Uterus (tissue), 4 donors: ENCODE measurements around the gene PHTF2. TPM values are rescaled to one million over a fixed set of nuclear protein-coding genes. Genes with fewer than 3 reads are reported as not detected.

Source experiments
- DNase-seq, 2 donors: peaks; one replicate each; pipeline ENCODE4 v3.0.0-alpha.2; 2019 to 2020
- H3K27ac ChIP-seq, 2 donors: fragments of 200-600 bp; sonication (generic); 1 replicate in 1 of 2; 2 replicates in 1 of 2; pipeline ENCODE4 v1.5.1; 2016 to 2018
- H3K27me3 ChIP-seq, 2 donors: fragments of 200-600 bp; sonication (generic); one replicate each; pipeline ENCODE4 v1.5.1; 2018 to 2019; ENCODE audit warnings: control low read depth in 1 of 2
- H3K36me3 ChIP-seq, 2 donors: fragments of 200-600 bp; sonication (generic); one replicate each; pipeline ENCODE4 v1.5.1; 2019; ENCODE audit warnings: control low read depth in 1 of 2
- H3K4me1 ChIP-seq, 2 donors: fragments of 200-600 bp; sonication (generic); one replicate each; pipeline ENCODE4 v1.5.1; 2018 to 2019; ENCODE audit warnings: control low read depth in 1 of 2
- H3K4me3 ChIP-seq, 2 donors: fragments of 200-600 bp; sonication (generic); 1 replicate in 1 of 2; 2 replicates in 1 of 2; pipeline ENCODE4 v1.5.1; 2018 to 2019; ENCODE audit warnings: mild to moderate bottlenecking in 1 of 2
- H3K9me3 ChIP-seq, 2 donors: fragments of 200-600 bp; sonication (generic); one replicate each; pipeline ENCODE4 v1.5.1; 2019; ENCODE audit warnings: control low read depth in 1 of 2
- CTCF ChIP-seq, 4 experiments: fragments of 200-600 bp in 2 of 4; fragments of 450-650 bp in 2 of 4; sonication (generic) in 2 of 4; IDR thresholded peaks; one replicate each; pipeline ENCODE4 v1.5.1; 2016 to 2019; ENCODE audit warnings: antibody characterized with exemption in 4 of 4, mild to moderate bottlenecking in 2 of 4, moderate library complexity in 1 of 4
- POLR2A ChIP-seq, 2 donors: fragments of 450-650 bp; IDR thresholded peaks; one replicate each; pipeline ENCODE4 v1.6.1; 2016; ENCODE audit warnings: antibody characterized with exemption in 2 of 2, mild to moderate bottlenecking in 1 of 2, moderate library complexity in 1 of 2
- intact Hi-C: fragments of 100-400 bp; cut with DNase I; formaldehyde crosslinking; loops from one replicate; pipeline ENCODE4 v1.15.1; 2023; ENCODE audit warnings: low total_unique reads
- total RNA-seq, 4 donors: library from RNA; depleted of rRNA in 3 of 4; stranded (reverse); fragments of >200 nt in 3 of 4; gene quantifications; one replicate each; pipeline versions ENCODE4 v1.1.0 to v1.2.4, GENCODE V29; 2014 to 2023
- donor health status: DM: yes; HTN: yes; CAD: no.

The PHTF2 gene
- total RNA-seq, 4 donors from 2014 or later: 6.4 to 54.8 (median 24.7) TPM

GRCh38 chr7:77877791-77878190 is 79.2 kb downstream of the PHTF2 start:
- Histone ChIP-seq H3K36me3 (no peaks in the 10 kb centered on the region), H3K4me1 (no peaks in the 10 kb centered on the region), H3K27ac (no peak overlapping the region), H3K9me3 (no peaks in the 10 kb centered on the region), H3K4me3 (no peak overlapping the region), H3K27me3 (no peaks in the 10 kb centered on the region)
- no peak for DNase-seq
- intact Hi-C loops: no loop called here
- TF ChIP-seq POLR2A (IDR thresholded peaks at IDR 0.05) (no peak), CTCF (IDR thresholded peaks at IDR 0.05) (no peak)

GRCh38 chr7:77878500-77878899 is 79.9 kb downstream of the PHTF2 start:
- H3K4me1 ChIP-seq: no peaks in the 10 kb centered on the region
- no peaks in the 10 kb centered on the region for H3K36me3 ChIP-seq
- intact Hi-C loops: no loop called here
- TF ChIP-seq CTCF (IDR thresholded peaks at IDR 0.05) (no peak), POLR2A (IDR thresholded peaks at IDR 0.05) (no peak)
- H3K4me3 ChIP-seq: no peak overlapping the region
- H3K9me3 ChIP-seq: no peaks in the 10 kb centered on the region
- DNase-seq: no peak
- H3K27ac ChIP-seq: no peak overlapping the region
- no peaks in the 10 kb centered on the region for H3K27me3 ChIP-seq

GRCh38 chr7:77879272-77879671 is 80.7 kb downstream of the PHTF2 start:
- H3K4me1 ChIP-seq: no peaks in the 10 kb centered on the region
- no peak for TF ChIP-seq CTCF (IDR thresholded peaks at IDR 0.05)
- no peak for TF ChIP-seq POLR2A (IDR thresholded peaks at IDR 0.05)
- no peak overlapping the region for H3K27ac ChIP-seq
- H3K4me3 ChIP-seq: no peak overlapping the region
- H3K27me3 ChIP-seq: no peaks in the 10 kb centered on the region
- intact Hi-C loops: no loop called here
- H3K36me3 ChIP-seq: no peaks in the 10 kb centered on the region
- no peak for DNase-seq
- no peaks in the 10 kb centered on the region for H3K9me3 ChIP-seq

- DNase-seq: no peak
- TF ChIP-seq POLR2A (IDR thresholded peaks at IDR 0.05) (no peak), CTCF (IDR thresholded peaks at IDR 0.05) (no peak)
- Histone ChIP-seq H3K4me1 (no peaks in the 10 kb centered on the region), H3K27ac (no peak overlapping the region), H3K4me3 (no peak overlapping the region), H3K9me3 (no peaks in the 10 kb centered on the region), H3K36me3 (no peaks in the 10 kb centered on the region), H3K27me3 (no peaks in the 10 kb centered on the region)
- intact Hi-C loops: no loop called here
These were observed 83.3 kb downstream of the PHTF2 start for GRCh38 chr7:77881871-77882270.

- no peaks in the 10 kb centered on the region for H3K9me3 ChIP-seq
- no peak overlapping the region for H3K27ac ChIP-seq
- no peaks in the 10 kb centered on the region for H3K4me1 ChIP-seq
- H3K27me3 ChIP-seq: no peaks in the 10 kb centered on the region
- no peak for DNase-seq
- intact Hi-C loops: no loop called here
- TF ChIP-seq CTCF (IDR thresholded peaks at IDR 0.05) (no peak), POLR2A (IDR thresholded peaks at IDR 0.05) (no peak)
- H3K4me3 ChIP-seq: no peak overlapping the region
- no peaks in the 10 kb centered on the region for H3K36me3 ChIP-seq
These were observed 86.6 kb downstream of the PHTF2 start for GRCh38 chr7:77885155-77885554.
